Endodermal cell (in vitro differentiated cells): ENCODE data around the gene TMEM196. TPM values are rescaled to one million over a fixed set of nuclear protein-coding genes. Genes with fewer than 3 reads are reported as not detected.

Source experiments
- DNase-seq: peaks from one replicate; pipeline ENCODE4 v3.0.0-alpha.2; 2017
- H3K27ac ChIP-seq: 2 replicates; pipeline ENCODE4 v1.5.1; 2013; ENCODE audit warnings: mild to moderate bottlenecking, low read depth, low read length, moderate library complexity
- H3K27me3 ChIP-seq: 2 replicates; pipeline ENCODE4 v1.6.1; 2013; ENCODE audit warnings: mild to moderate bottlenecking, low read length, moderate library complexity; ENCODE audit not compliant: insufficient read depth, control insufficient read depth, poor library complexity, severe bottlenecking
- H3K36me3 ChIP-seq: 2 replicates; pipeline ENCODE4 v1.7.0; 2013; ENCODE audit warnings: mild to moderate bottlenecking, low read length, moderate library complexity; ENCODE audit not compliant: control insufficient read depth, insufficient read depth
- H3K4me1 ChIP-seq: one replicate; pipeline ENCODE4 v1.7.0; 2013; ENCODE audit warnings: low read length; ENCODE audit not compliant: control insufficient read depth, insufficient read depth
- H3K4me3 ChIP-seq: 2 replicates; pipeline ENCODE4 v1.5.1; 2013; ENCODE audit warnings: mild to moderate bottlenecking, low read length, moderate library complexity
- H3K9ac ChIP-seq: 2 replicates; pipeline ENCODE4 v1.6.1; 2013; ENCODE audit warnings: mild to moderate bottlenecking, low read length, moderate library complexity; ENCODE audit not compliant: poor library complexity, severe bottlenecking; ENCODE audit errors: extremely low read depth
- H3K9me3 ChIP-seq: 2 replicates; pipeline ENCODE4 v1.6.1; 2013; ENCODE audit warnings: mild to moderate bottlenecking, low read length, moderate library complexity; ENCODE audit not compliant: control insufficient read depth
- H3K27ac Mint-ChIP-seq: 2 replicates; pipeline ENCODE4 v1.8.0; 2020; ENCODE audit warnings: mixed read lengths
- H3K27me3 Mint-ChIP-seq: 2 replicates; pipeline ENCODE4 v1.8.0; 2021; ENCODE audit warnings: mild to moderate bottlenecking, mixed read lengths; ENCODE audit not compliant: insufficient read depth
- H3K36me3 Mint-ChIP-seq: 2 replicates; pipeline ENCODE4 v1.8.0; 2020; ENCODE audit warnings: low read depth, mixed read lengths
- H3K4me1 Mint-ChIP-seq: 2 replicates; pipeline ENCODE4 v1.8.0; 2020; ENCODE audit warnings: mixed read lengths
- H3K4me3 Mint-ChIP-seq: 2 replicates; pipeline ENCODE4 v1.8.0; 2020; ENCODE audit warnings: mild to moderate bottlenecking, moderate library complexity, mixed read lengths
- H3K9me3 Mint-ChIP-seq: 2 replicates; pipeline ENCODE4 v1.8.0; 2020; ENCODE audit warnings: mild to moderate bottlenecking, mixed read lengths
- WGBS, 2 experiments: methylation state at CpG; one replicate each; pipeline versions ENCODE4 v1.1.5 to v1.1.7; 2013; ENCODE audit warnings: missing lambda C conversion rate in 2 of 2, mixed read lengths in 1 of 2; ENCODE audit not compliant: insufficient coverage in 1 of 2, insufficient read length in 1 of 2; 5-methylcytosine and 5-hydroxymethylcytosine counted together
- total RNA-seq, 2 donors: library from RNA; stranded (reverse); fragmentation: NEBNext Ultra II Directional in 1 of 2; extraction: Animal tissue kit (Norgen Biotek cat#: 25700) in 1 of 2; gene quantifications; 2 replicates in 1 of 2; 3 replicates in 1 of 2; pipeline ENCODE4 v1.2.1, GENCODE V29; 2021
- TF ChIP-seq, protein P1 (sequence below): fragments of 200-600 bp; sonication (generic); conservative IDR thresholded peaks from 2 replicates; pipeline ENCODE4 v1.5.0; 2021; ENCODE audit warnings: antibody characterized with exemption, mild to moderate bottlenecking

The TMEM196 gene
- total RNA-seq, 2 donors from 2014 or later, result not detected

DNA sequence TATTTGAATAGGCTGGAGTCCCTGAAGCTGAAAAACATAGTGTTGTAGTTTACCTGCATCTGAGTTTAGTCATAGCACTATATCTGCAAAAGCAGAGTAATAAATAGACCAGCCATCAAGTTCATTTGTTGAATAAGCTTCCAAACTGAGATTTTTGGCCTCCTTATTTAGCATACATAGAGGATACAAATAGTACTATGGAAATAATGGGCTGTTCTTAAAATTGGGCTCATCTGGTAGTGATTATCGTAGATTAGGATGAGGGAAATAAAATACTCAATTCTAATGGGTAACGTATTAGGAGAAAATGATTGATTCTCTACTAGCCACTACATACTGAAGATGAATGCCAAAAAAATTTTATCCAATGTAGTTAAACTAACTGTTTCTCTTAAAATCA, 41.4 kb upstream of the TMEM196 start:
- Mint-ChIP-seq H3K36me3 (no peaks in the 10 kb centered on the region), H3K9me3 (no peaks in the 10 kb centered on the region), H3K4me1 (no peaks in the 10 kb centered on the region), H3K27me3 (no peaks in the 10 kb centered on the region), H3K27ac (no peak overlapping the region), H3K4me3 (no peak overlapping the region)
- no peaks in the 10 kb centered on the region for H3K4me1 ChIP-seq
- WGBS, 2 experiments, result 95% methylated on average over 2 of the region's 2 CpGs; no CpG with 5 or more reads in 1 of the 2 experiments
- no peak overlapping the region for H3K27ac ChIP-seq
- no peak overlapping the region for H3K4me3 ChIP-seq
- TF ChIP-seq, protein P1, sequence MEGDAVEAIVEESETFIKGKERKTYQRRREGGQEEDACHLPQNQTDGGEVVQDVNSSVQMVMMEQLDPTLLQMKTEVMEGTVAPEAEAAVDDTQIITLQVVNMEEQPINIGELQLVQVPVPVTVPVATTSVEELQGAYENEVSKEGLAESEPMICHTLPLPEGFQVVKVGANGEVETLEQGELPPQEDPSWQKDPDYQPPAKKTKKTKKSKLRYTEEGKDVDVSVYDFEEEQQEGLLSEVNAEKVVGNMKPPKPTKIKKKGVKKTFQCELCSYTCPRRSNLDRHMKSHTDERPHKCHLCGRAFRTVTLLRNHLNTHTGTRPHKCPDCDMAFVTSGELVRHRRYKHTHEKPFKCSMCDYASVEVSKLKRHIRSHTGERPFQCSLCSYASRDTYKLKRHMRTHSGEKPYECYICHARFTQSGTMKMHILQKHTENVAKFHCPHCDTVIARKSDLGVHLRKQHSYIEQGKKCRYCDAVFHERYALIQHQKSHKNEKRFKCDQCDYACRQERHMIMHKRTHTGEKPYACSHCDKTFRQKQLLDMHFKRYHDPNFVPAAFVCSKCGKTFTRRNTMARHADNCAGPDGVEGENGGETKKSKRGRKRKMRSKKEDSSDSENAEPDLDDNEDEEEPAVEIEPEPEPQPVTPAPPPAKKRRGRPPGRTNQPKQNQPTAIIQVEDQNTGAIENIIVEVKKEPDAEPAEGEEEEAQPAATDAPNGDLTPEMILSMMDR, result no peak
- H3K36me3 ChIP-seq, result no peaks in the 10 kb centered on the region
- H3K27me3 ChIP-seq, result no peaks in the 10 kb centered on the region
- H3K9me3 ChIP-seq, result no peaks in the 10 kb centered on the region
- H3K9ac ChIP-seq, result no peak overlapping the region
- no peak for DNase-seq

DNA sequence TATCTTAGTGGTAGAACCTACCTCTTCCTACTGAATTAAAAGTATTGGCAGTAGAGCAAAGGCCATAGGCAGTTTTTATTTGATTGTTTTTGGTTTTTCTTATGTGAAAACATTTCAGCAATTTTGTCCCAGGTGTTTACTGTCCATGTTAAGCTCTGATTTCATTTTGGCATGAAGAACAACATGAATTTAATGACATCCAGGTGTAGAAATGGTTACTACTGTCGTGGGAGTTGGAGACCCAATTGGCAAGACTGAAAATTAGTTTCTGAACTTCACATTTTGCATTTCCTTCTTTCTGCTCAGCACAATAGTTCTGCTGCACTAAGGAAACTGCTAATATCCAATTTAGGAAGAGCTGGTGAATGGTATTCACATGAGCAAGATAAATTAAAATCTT, 38.0 kb upstream of the TMEM196 start:
- Histone ChIP-seq H3K27me3 (no peaks in the 10 kb centered on the region), H3K9me3 (no peaks in the 10 kb centered on the region), H3K9ac (no peak overlapping the region), H3K27ac (no peak overlapping the region), H3K4me3 (no peak overlapping the region), H3K36me3 (no peaks in the 10 kb centered on the region), H3K4me1 (no peaks in the 10 kb centered on the region)
- 90 to 100% methylated on average over 1 of the region's 1 CpG for WGBS, 2 experiments
- TF ChIP-seq, protein P1, result no peak
- H3K27me3 Mint-ChIP-seq, result no peaks in the 10 kb centered on the region
- no peaks in the 10 kb centered on the region for H3K36me3 Mint-ChIP-seq
- no peaks in the 10 kb centered on the region for H3K9me3 Mint-ChIP-seq
- no peak overlapping the region for H3K27ac Mint-ChIP-seq
- DNase-seq, result no peak
- H3K4me1 Mint-ChIP-seq, result no peaks in the 10 kb centered on the region
- H3K4me3 Mint-ChIP-seq, result no peak overlapping the region

DNA sequence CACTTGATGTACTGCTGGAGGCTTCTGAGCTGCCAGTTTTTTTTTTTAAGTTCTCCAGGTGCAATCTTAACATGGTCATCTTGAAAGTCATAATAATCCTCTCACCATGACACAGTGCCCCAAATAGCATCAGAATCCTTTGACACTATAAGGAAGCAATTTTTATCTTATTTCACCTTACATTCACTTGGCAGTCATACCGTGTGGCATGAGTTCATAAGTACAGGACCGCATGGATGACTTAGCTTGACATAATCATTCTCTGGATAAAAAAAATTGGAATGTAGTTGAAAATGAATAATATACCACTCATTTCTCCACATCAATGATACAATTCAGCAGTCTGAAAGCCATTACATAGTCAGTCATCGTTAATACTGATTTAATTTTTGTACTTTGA, 25.6 kb upstream of the TMEM196 start:
- Histone ChIP-seq H3K9me3 (no peaks in the 10 kb centered on the region), H3K27ac (no peak overlapping the region), H3K4me1 (no peaks in the 10 kb centered on the region), H3K36me3 (no peaks in the 10 kb centered on the region), H3K4me3 (no peak overlapping the region), H3K9ac (no peak overlapping the region), H3K27me3 (no peaks in the 10 kb centered on the region)
- Mint-ChIP-seq H3K4me3 (no peak overlapping the region), H3K9me3 (no peaks in the 10 kb centered on the region), H3K27me3 (no peaks in the 10 kb centered on the region), H3K4me1 (no peaks in the 10 kb centered on the region), H3K27ac (no peak overlapping the region), H3K36me3 (no peaks in the 10 kb centered on the region)
- 80% methylated on average over 3 of the region's 3 CpGs; no CpG with 5 or more reads in 1 of the 2 experiments for WGBS, 2 experiments
- TF ChIP-seq, protein P1, result no peak
- DNase-seq, result no peak
